Suppressor macrophage (primary cell): ENCODE data around the gene RNF222.

Experiments
- DNase-seq, 4 experiments: peaks; one replicate each; pipeline ENCODE4 v3.0.0-alpha.2; 2020 to 2022
- total RNA-seq, 17 experiments: gene quantifications; one replicate each; lab custom pipeline; 2026; ENCODE audit warnings: mixed read lengths in 6 of 17, inconsistent platforms in 3 of 17; lab: John Stamatoyannopoulos, UW

Gene RNF222
- total RNA-seq = 0 to 1.3 (median 0) reads per million in 17 experiments

- DNase-seq = no peak
Measured at GRCh38 chr17:8397636-8398035, at the start of gene RNF222. TSS of gene RNF222 (minus strand) at chr17:8397827. CDS start at chr17:8393461, 4,366 bp downstream.

GRCh38 chr17:8445536-8445935 is 47.9 kb upstream of the RNF222 start:
- no peak for DNase-seq

- DNase-seq = no peak
Measured at GRCh38 chr17:8444494-8444893, 46.9 kb upstream of the RNF222 start.

GRCh38 chr17:8443756-8444155 is 46.1 kb upstream of the RNF222 start:
- no peak for DNase-seq

- no peak for DNase-seq
Measured at GRCh38 chr17:8442310-8442709, 44.7 kb upstream of the RNF222 start.

GRCh38 chr17:8441690-8442089 is 44.1 kb upstream of the RNF222 start:
- DNase-seq = peak in 1 of 4 experiments; percentile 42

GRCh38 chr17:8439681-8440080 is 42.1 kb upstream of the RNF222 start:
- no peak for DNase-seq

- no peak for DNase-seq
Measured at GRCh38 chr17:8438441-8438840, 40.8 kb upstream of the RNF222 start.

GRCh38 chr17:8436844-8437171 is 39.2 kb upstream of the RNF222 start:
- peak in 1 of 4 experiments; percentile 17 for DNase-seq

- DNase-seq = peak; percentile 73 to 90 (median 80)
Measured at GRCh38 chr17:8436169-8436843, 38.7 kb upstream of the RNF222 start.

GRCh38 chr17:8435245-8436168 is 37.9 kb upstream of the RNF222 start, which contains the start of gene NDEL1:
TSS of gene NDEL1 (plus strand) at chr17:8435884. CDS start at chr17:8444272, 8,388 bp downstream.
- peak; percentile 99 to 100 (median 99) for DNase-seq

- no peak for DNase-seq
Measured at GRCh38 chr17:8430966-8431365, 33.3 kb upstream of the RNF222 start.

- DNase-seq = no peak
Measured at GRCh38 chr17:8426802-8427201, 29.2 kb upstream of the RNF222 start.

GRCh38 chr17:8426094-8426720 is 28.6 kb upstream of the RNF222 start:
- no peak for DNase-seq

- DNase-seq = peak in 3 of 4 experiments; percentile 30 to 71 (median 58)
Measured at GRCh38 chr17:8421571-8421970, 23.9 kb upstream of the RNF222 start.

- peak; percentile 58 to 92 (median 75) for DNase-seq
Measured at GRCh38 chr17:8420041-8420934, 22.7 kb upstream of the RNF222 start.

GRCh38 chr17:8419305-8419704 is 21.7 kb upstream of the RNF222 start:
- DNase-seq = no peak

- DNase-seq = no peak
Measured at GRCh38 chr17:8418471-8418870, 20.8 kb upstream of the RNF222 start.

- DNase-seq = peak; percentile 86 to 95 (median 88)
Measured at GRCh38 chr17:8417806-8418205, 20.2 kb upstream of the RNF222 start.

GRCh38 chr17:8413938-8414337 is 16.3 kb upstream of the RNF222 start:
- DNase-seq = no peak

GRCh38 chr17:8413328-8413727 is 15.7 kb upstream of the RNF222 start:
- DNase-seq = no peak

GRCh38 chr17:8412089-8412488 is 14.5 kb upstream of the RNF222 start:
- DNase-seq = no peak
